GM12891 (cell line): ENCODE data around the gene RAB12.

Experiments used
- PAX5 ChIP-seq: IDR thresholded peaks from 2 replicates; pipeline ENCODE4 v1.6.1; 2011; ENCODE audit warnings: low read length, moderate library complexity, mild to moderate bottlenecking; ENCODE audit not compliant: insufficient read depth, severe bottlenecking
- POLR2A ChIP-seq: IDR thresholded peaks from 2 replicates; pipeline ENCODE4 v1.6.1; 2011; ENCODE audit warnings: low read depth, low read length, control low read depth
- SPI1 ChIP-seq: IDR thresholded peaks from 2 replicates; pipeline ENCODE4 v1.6.1; 2011; ENCODE audit warnings: low read depth, low read length, control low read depth
- TAF1 ChIP-seq: IDR thresholded peaks from 2 replicates; pipeline ENCODE4 v1.6.1; 2011; ENCODE audit warnings: low read depth, low read length, control low read depth

- TF ChIP-seq POLR2A, result no peak
- TF ChIP-seq TAF1, result no peak
- TF ChIP-seq SPI1, result no peak
- no peak for TF ChIP-seq PAX5
Measured at GRCh38 chr18:8635087-8635486, 25.9 kb downstream of the RAB12 start.
